ENCODE data around the gene NLGN1.

The NLGN1 gene

DNA sequence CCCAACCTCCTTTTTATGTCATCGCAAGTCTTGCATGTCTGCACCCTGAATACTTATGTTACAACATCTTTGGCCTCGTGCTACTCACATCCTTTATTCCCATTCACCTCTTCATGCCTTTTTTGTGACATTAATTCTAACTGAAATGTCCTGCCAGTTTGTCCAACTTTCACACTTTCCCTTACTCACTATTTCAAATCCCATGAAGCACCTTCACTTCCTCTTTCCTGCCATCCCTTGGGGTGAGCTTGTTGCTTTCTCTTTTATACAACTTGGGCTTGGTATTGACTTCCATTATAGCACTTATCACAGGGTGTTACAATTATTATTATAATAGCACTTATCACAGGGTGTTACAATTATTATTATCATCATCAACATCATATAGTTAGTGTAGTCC, 496.3 kb downstream of the NLGN1 start:
- DNase-seq (ENCODE audit: low spot score) (no peak), FAIRE-seq (no peak)

DNA sequence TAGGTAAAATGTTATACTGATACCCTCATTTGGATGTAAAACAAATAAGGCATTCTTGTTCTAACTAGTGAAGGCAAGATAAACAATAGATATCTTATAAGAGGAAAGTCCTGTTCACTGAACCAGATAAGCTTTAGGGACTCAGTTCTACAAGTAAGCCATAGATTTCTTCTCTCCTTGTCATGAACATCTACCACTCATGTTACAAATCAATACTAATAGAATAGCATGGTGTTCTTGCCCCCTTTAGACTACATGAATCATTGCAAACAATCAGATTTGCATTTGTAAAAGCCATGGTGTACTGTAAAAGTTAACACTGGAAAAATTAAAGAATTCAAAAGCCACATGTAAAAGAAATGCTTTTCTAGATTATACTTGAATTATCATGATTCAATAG, 500.1 kb downstream of the NLGN1 start:
- DNase-seq (ENCODE audit: low spot score) (no peak), FAIRE-seq (no peak)

DNA sequence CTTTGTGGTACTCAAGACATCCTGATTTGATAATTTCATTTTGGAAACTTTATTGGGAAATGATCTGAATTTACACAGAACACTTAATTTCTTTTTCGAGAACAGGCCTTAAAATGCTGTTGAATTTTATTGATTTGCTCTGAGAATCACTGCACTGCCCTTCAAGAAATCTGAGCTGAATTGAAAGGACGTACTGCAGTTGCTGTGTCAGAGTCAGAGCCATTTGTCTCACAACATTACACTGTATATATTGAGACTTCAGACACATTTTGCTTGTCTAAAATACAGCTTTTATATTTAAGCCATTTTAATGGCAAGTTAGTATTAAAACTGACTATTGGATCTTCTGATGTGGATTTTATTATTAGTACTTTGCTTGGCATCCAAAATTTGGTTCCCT, 504.1 kb downstream of the NLGN1 start:
- no peak for FAIRE-seq
- DNase-seq (ENCODE audit: low spot score) = no peak

DNA sequence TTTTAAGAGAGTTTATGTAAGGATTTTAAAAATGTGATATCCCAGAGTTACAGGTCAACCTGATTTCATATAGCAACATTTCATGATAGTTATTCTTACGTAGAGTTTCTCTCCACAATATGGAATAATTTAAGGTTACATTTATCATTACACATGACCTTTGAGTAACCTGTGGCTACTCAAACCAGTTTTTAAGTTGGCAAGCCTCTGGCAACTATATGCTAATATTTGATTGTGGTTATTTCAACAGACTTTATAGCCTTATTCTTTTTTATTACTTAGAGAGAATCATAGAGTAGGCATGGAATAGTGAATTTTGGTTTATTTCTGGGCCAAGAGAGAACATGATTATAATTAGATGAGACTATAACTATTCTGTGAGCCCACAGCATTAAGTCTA, 504.9 kb downstream of the NLGN1 start:
- no peak for DNase-seq (ENCODE audit: low spot score)

DNA sequence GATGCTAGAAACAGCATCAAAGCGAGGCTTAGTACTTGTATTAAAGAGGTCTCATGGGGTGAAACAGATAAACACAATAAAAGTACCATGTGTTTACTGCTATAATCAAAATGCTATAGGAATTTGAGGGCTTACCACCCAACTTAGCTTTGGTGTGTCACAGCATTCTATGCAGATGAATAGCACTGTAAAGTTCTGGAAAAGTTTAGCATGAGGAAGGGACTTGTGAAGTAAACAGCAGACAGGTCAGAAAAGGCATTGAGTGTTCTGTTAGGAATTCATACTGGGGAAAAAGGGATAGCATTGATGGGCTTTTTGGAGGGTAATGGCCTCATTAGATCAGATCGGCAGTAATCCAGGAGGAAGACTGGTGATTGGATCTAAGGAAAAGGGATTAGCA, 505.3 kb downstream of the NLGN1 start:
- no peak for FAIRE-seq
- no peak for DNase-seq (ENCODE audit: low spot score)

More for the DNA sequence above, 504.9 kb downstream of the NLGN1 start:
- no peak for FAIRE-seq

DNA sequence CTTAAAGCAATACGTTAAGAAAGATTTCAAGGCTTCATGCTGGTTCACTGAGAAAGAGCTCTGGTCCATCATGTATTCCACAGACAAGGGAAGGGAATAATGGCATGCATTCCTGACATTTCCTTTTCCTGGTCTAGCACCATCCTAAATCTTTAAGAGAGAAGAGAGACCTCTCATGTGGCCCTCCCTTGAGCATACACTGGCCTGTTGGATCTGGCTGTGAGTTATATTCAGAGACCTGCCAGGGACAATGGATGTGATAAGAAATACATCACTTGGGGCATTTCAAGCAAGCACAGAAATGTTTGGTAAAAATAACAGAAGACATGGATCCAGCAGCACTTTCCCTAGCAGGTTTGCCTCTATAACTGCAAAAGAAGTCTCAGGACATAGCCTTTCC, 507.8 kb downstream of the NLGN1 start:
- FAIRE-seq (no peak), DNase-seq (ENCODE audit: low spot score) (no peak)

DNA sequence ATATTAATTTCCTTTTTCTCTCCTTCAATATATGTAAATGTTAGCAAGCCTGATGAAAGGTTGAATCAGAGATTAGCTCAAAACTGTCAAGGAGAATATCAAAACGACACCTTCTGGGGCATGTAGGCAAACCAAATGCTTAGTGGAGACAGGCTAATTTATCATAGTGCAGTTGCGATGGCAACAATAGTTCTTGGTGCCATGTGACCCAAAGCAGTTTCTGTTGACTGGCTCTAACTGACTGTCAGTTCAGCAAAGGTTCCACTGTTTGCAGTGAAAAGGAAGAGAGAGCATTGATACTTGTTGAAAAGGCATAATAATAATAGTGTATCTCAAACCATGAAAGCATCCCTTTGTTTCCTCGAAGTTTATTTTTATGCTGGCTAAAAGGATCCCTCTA, 513.9 kb downstream of the NLGN1 start:
- DNase-seq (ENCODE audit: low spot score) (no peak), FAIRE-seq (no peak)

DNA sequence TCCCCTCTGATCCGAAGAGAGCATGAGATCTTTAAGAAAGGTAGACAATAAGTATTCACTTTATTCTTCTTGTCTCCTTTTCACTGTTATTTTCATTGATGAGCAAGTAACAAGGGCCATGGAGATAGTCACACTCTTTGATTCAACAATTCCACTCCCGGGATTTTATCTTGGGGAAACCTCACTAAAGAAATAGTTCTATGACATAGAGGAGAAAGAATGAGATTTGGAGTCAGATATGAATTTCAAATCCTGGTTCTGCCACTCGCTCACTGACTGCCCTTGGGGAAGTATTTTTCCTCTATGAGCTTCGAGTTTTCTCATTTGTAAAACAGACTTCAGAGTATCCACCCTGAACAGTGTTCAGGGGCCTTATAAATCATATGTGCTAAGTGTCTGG, 514.6 kb downstream of the NLGN1 start:
- no peak for FAIRE-seq
- DNase-seq (ENCODE audit: low spot score) = no peak

DNA sequence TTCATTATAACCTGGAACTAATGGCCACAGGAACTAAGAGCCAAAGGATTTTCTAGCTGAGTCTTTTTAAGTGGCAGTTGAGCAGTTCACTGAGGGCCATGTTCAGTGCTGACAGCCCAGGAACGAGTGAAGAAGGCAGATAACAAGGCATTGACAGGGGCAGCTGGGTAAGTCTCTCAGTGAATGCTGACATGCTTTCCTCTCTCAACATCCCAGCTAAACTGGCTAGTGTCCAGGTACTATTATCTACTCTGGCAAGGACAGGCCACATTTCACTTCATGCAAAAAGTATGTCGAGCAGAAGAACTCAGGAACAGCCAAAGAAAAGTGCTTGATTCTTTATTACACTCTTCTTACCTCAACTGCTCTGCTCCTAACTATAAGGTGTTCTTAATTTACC, 515.9 kb downstream of the NLGN1 start:
- DNase-seq (ENCODE audit: low spot score) = no peak

DNA sequence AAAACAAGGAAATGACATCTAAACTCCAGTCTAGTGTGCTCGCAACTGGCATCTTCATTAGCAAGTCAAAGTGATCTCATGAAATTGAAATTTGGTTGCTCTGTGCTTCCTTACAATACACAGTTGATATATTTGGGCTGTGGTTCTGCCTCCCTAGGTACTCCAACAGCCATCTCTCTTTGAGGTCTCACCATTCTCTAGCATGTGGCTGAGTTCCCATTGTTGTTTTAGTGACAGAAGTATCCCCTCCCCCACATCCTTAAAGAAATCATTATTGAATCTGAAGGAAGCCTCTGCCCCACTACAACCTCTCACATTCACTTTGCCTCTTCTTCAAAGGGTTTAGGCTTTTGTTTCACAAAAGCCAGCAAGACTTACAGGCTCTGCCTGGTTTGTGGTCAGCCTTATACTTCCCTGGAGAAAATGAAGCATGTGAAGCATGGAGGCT, 516.5 kb downstream of the NLGN1 start:
- FAIRE-seq (no peak), DNase-seq (ENCODE audit: low spot score) (no peak)

More for the DNA sequence above, 515.9 kb downstream of the NLGN1 start:
- FAIRE-seq = no peak

DNA sequence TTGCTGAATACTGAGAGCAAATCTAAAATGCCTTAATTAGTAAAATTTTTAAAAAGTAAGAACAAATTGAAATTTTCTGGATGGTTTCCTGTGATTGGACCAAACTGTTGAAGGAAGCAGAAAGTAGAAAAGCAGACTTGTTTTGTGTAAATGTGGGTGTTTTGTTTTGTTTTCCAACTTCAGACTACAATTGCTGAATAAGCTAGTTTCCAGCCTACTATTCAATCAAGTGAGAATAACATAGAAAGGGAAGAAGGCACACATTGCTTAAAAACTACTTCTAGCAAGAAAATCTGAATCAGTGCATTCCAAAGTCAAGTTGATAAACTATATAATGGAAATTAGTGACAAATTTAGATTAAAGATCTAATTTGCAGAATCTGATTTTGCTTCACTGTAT, 519.3 kb downstream of the NLGN1 start:
- no peak for DNase-seq (ENCODE audit: low spot score)
- FAIRE-seq = no peak

DNA sequence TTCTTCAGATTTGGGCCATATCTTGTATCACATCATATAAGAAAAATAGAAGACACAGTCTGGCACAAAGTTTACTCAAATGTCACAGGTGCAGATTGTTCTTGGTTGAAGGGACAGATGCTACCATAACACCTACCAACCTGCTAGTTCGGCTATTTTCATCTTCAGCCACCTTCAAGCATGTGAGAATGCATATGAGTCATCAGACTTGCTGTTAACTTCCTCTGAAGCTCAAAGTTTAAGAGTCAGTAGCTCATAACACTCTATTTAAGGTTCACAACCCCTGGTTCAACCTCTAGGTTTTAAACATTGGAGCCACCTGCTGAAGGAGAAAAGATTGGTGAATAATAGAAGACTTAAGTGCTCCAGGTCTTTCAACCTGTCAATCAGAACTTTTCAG, 522.8 kb downstream of the NLGN1 start:
- DNase-seq (ENCODE audit: low spot score) = peak; percentile 8
- no peak for FAIRE-seq

DNA sequence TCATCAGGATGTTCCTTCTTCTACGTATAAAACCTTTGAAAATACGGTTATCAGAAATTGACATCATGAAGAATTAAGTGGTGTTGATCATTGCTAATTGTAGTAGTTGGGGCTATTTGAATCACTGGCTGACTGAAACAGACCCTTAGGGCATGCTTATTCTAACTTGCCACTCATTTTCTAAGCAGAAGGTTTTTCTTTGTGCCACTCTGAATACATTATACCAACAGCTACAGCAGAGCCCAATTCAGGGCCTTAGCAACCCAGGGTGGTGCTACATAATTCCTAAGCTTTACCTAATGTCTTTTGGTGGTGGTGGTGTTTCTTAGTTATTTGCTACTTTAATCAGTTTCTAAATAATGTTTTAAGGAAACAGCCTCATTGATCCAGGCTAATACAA, 524.2 kb downstream of the NLGN1 start:
- DNase-seq (ENCODE audit: low spot score) = no peak
- FAIRE-seq = no peak

DNA sequence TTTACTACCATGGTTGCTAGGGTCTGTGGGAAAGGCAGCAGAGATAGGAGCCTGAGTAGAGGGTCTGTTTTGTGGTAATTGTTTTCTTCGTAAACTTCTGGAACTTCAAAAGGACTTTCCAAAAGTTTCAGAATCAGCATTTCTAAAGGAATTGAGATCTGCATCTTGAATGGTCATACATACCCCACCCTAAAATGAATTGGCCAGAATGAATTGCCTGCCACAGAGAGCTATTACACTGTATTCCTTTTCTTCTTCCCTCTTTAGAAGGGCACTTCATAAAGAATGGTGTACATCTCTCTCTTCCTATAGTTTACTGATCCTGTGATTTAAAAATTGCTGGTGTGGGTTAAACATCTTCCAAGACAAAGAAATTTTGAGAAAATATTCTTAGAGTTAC, 525.7 kb downstream of the NLGN1 start:
- FAIRE-seq = no peak
- no peak for DNase-seq (ENCODE audit: low spot score)

DNA sequence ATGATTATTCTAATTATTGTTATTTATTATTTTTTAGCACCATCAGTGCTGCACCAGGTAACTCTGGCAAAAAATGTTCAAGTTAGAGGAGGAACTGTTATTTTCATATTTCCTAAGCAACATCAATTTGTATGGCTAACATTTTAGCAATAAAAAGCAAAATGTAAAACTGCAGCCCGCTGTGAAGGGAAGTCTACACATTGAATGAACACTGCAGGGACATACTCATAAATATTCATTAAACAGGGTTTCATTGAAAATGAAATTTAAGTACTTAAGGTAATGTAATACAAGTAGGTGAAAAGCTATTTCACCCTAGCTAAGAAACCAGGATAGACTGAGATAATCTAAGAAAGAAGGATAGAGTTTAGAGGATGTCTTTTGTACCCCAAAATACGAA, 532.7 kb downstream of the NLGN1 start:
- DNase-seq (ENCODE audit: low spot score) (no peak), FAIRE-seq (no peak)

DNA sequence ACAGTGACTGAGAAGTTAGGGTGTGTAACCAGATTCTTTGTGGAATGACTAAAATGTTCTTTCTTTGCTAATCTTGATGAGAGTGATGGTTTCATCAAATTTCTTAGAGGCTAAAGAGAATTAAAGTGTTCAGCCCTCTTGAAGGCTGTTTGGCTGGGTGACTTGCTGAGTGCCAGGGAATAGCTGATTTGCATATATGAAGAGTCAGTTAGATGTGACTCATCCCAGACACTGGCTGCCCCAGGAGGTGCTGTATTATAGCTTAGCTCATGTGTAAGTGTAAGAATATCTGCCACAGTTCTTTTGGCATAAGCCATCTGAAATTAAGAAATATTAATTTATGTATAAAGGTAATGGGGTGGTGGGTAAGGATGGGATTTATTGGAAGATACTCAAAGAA, 535.1 kb downstream of the NLGN1 start:
- FAIRE-seq (no peak), DNase-seq (ENCODE audit: low spot score) (peak; percentile 4)

DNA sequence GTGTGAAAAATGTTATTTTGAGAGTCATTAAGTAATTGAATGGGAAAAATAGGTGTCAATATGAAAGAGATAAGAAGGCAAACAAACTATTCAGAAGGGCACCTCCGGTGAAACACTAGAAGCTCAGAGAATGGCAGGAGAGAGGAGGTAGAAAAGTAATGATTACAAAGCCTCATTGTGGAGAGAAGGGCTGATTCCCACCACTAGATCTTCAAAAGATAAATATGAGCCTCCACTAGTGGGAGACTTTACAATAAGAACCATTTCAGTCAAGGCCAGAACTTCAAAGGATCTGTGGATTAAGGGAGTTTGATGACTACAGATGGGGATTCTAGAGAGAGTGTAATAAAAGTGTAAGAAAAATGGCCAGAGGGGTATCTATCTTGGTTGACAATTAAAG, 535.6 kb downstream of the NLGN1 start:
- DNase-seq (ENCODE audit: low spot score) = no peak
- no peak for FAIRE-seq

DNA sequence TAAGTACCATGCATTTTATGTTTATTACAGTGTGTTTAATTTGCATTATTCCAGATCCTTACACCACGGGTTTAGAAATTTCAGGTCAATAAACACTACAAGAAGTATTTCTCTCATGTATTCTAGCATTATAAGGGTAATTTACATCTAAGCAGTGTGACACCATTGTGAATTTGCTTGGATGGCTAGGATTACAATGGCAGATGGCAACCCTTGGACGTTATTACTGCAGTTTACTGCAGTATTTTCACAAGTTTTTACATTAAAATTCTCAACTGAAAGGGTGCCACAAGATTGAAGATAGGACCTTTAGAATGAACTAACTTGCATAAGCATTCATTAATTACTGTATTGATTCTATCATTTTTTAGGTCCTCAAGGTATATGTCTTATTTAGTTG, 538.8 kb downstream of the NLGN1 start:
- FAIRE-seq = no peak

DNA sequence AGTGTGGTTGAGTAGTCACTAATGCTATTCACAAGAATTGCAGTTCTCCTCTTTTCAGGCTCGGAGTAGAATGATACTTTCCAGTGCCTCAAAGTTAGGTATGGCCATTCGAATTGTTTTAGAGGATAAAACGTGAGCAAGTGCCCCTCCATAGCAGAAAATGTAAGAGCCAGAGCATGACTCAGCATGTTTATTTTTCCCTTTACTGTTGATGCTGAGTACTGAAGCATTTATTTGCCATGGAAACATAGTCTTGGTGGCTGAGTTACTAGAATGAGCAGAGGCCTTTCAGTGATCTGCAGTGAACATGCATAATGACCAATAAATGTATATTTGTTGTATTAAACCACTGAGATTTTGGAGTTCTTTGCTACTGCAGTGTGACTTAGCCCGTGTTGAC, 540.6 kb downstream of the NLGN1 start:
- no peak for DNase-seq (ENCODE audit: low spot score)
- no peak for FAIRE-seq

More for the DNA sequence above, 538.8 kb downstream of the NLGN1 start:
- DNase-seq (ENCODE audit: low spot score) = no peak

DNA sequence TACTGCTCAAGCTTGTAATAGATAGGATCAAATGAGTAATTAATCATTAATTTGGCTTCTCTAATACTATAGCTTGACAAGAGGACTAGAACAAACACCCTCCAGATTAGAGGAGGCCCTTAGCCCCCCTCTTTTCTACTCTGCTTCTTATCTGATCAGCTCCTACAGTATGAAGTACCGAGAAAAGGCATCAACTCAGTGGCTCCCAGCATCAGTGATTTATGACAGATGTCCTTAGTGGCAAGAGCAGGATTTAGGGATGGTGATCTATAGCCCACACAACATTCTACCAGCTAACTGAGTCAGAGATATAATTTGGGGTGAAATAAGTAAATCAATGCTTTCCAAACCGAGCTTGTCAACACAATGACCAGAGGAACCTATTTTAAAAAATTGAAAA, 541.1 kb downstream of the NLGN1 start:
- FAIRE-seq (no peak), DNase-seq (ENCODE audit: low spot score) (no peak)

DNA sequence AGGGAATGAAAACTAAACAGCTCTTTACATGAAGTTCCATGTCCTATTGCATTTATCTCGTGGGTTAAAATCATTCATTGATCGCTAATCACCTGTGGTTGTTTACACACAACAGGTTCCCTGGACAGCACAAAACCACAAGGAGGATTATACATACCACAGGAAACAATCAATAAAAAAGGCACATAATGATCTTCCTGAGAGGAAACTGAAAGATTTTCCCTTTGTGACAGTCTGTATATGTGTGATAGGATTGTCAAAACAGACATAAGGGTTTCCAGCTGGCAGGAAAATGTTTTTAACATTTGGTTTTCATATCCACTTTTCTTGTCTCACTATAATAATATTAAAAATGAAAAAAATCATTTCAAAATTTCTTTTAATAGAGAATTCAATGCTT, 541.8 kb downstream of the NLGN1 start:
- FAIRE-seq = no peak
- no peak for DNase-seq (ENCODE audit: low spot score)

DNA sequence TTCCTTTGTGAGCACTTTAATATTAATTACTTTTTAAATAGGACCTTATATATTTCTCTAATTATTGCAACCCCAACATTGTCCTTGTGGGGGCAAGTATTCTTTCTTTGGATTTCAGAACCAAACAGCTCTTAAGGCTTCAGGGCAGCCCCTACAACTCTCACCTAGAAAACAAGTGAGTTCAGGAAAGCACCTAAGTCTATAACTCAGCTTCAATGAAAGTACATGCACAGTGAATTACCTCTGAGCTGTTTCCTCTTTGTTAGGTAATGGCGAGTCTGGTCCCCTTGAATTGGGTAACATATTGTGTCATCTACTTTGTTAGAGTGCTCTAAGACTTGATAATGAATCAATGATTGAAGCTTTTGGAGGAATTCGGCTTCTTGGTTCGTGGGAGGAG, 545.7 kb downstream of the NLGN1 start:
- DNase-seq (ENCODE audit: low spot score) = no peak
- no peak for FAIRE-seq

DNA sequence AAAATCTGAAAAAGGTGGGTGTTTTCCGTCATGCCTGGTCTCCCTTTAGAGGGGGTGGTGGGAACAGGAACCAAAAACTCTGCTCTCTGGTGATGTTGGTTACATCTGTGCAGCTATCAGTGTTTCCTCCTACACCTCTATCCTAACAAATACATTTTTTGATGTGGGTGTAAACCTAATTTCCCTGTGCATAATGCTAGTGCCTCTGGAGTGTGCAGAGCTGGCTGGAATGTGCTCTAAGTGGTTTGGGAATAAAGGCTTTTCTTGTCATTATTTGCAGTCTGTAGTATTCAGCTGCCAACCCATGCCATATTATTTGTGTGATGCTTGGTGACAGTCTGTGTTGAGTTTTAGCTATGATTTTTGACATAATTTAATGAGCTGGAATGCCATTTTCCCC, 547.6 kb downstream of the NLGN1 start:
- FAIRE-seq (no peak), DNase-seq (ENCODE audit: low spot score) (no peak)

DNA sequence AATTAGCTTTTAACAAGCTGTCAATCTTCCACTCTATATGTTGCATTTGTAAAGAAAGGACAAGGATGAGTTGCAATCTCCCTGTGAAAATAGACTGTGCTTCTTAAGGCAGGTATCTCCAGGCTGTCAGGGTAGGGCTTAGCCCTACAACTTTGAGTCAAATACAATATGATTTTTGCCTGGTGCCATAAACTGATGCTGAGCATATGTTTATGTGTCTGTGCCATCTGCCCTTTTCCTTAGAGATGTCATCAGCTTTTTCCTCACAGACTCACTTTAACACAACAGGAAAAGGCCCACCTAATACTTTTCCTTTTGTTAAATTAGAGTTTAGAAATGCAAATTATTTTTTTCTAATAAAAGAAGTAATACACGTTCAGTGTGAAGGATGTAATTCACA, 548.3 kb downstream of the NLGN1 start:
- DNase-seq (ENCODE audit: low spot score) (no peak), FAIRE-seq (no peak)

DNA sequence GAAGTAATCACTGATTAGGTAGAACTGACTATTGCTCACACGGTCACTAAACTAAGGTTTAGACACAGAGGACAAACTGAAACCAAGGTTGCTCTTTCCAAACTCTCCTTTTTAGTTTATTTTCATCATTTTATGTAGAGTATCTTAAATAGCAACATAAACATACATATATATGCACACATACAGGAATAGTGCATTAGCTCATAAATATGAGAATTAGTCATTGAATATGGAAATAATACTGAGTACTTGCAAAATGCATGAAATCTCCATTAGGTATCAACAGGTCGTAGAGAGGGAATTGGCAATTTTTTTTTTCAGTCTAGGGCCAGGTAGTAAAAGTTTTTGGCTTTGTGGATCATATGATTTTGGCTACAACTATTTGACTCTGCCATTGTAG, 557.1 kb downstream of the NLGN1 start:
- DNase-seq (ENCODE audit: low spot score) = no peak
- FAIRE-seq = no peak
